H9 (cell line): Measurements from ENCODE around the gene MED20. TPM values are rescaled to one million over a fixed set of nuclear protein-coding genes. Genes with fewer than 3 reads are reported as not detected.

Source experiments
- DNase-seq: peaks from one replicate; pipeline ENCODE4 v3.0.0-alpha.2; 2017
- H2AFZ ChIP-seq: one replicate; pipeline ENCODE4 v1.6.1; 2013; ENCODE audit warnings: mild to moderate bottlenecking, low read length, control low read depth, moderate library complexity
- H2AK5ac ChIP-seq: 2 replicates; pipeline ENCODE4 v1.6.1; 2013; ENCODE audit warnings: low read length, control low read depth, mixed read lengths; ENCODE audit not compliant: insufficient read length
- H2BK120ac ChIP-seq: one replicate; pipeline ENCODE4 v1.6.1; 2013; ENCODE audit warnings: low read depth, mild to moderate bottlenecking, low read length, control low read depth, inconsistent platforms; ENCODE audit not compliant: poor library complexity, severe bottlenecking
- H2BK12ac ChIP-seq: 2 replicates; pipeline ENCODE4 v1.6.1; 2013; ENCODE audit warnings: low read length, control low read depth, mixed read lengths, low read depth; ENCODE audit not compliant: insufficient read length
- H2BK15ac ChIP-seq: 2 replicates; pipeline ENCODE4 v1.6.1; 2013; ENCODE audit warnings: low read depth, low read length, control low read depth
- H2BK20ac ChIP-seq: one replicate; pipeline ENCODE4 v1.6.1; 2013; ENCODE audit warnings: low read depth, mild to moderate bottlenecking, low read length, control low read depth, inconsistent platforms; ENCODE audit not compliant: poor library complexity, severe bottlenecking
- H2BK5ac ChIP-seq: 2 replicates; pipeline ENCODE4 v1.6.1; 2013; ENCODE audit warnings: low read length, control low read depth, mixed read lengths; ENCODE audit not compliant: insufficient read length
- H3K14ac ChIP-seq: 2 replicates; pipeline ENCODE4 v1.6.1; 2013; ENCODE audit warnings: low read length, control low read depth; ENCODE audit not compliant: insufficient read depth
- H3K18ac ChIP-seq: 2 replicates; pipeline ENCODE4 v1.6.1; 2013; ENCODE audit warnings: low read depth, mild to moderate bottlenecking, mixed read lengths, low read length, control low read depth; ENCODE audit not compliant: insufficient read length
- H3K23ac ChIP-seq: 2 replicates; pipeline ENCODE4 v1.6.1; 2013; ENCODE audit warnings: low read length, control low read depth, mixed read lengths, low read depth; ENCODE audit not compliant: insufficient read length
- H3K23me2 ChIP-seq: 2 replicates; pipeline ENCODE4 v1.6.1; 2013; ENCODE audit warnings: low read depth, mild to moderate bottlenecking, mixed read lengths, low read length, control low read depth; ENCODE audit not compliant: insufficient read length, poor library complexity, severe bottlenecking
- H3K27ac ChIP-seq: 2 replicates; pipeline ENCODE4 v1.5.1; 2013; ENCODE audit warnings: low read length, control low read depth, mixed read lengths, low read depth; ENCODE audit not compliant: insufficient read length
- H3K27me3 ChIP-seq: 2 replicates; pipeline ENCODE4 v1.6.1; 2013; ENCODE audit warnings: low read length, control low read depth, inconsistent platforms; ENCODE audit not compliant: insufficient read depth
- H3K4ac ChIP-seq: 2 replicates; pipeline ENCODE4 v1.6.1; 2013; ENCODE audit warnings: low read depth, mild to moderate bottlenecking, control low read depth, inconsistent platforms, low read length, moderate library complexity
- H3K4me1 ChIP-seq: 2 replicates; pipeline ENCODE4 v1.6.1; 2013; ENCODE audit warnings: low read length, control low read depth, inconsistent platforms; ENCODE audit not compliant: insufficient read depth
- H3K4me2 ChIP-seq: 2 replicates; pipeline ENCODE4 v1.6.1; 2013; ENCODE audit warnings: low read length, control low read depth, mixed read lengths; ENCODE audit not compliant: insufficient read length, insufficient read depth
- H3K56ac ChIP-seq: 2 replicates; pipeline ENCODE4 v1.6.1; 2013; ENCODE audit warnings: low read depth, mild to moderate bottlenecking, mixed read lengths, low read length, control low read depth; ENCODE audit not compliant: insufficient read length
- H3K79me1 ChIP-seq: 2 replicates; pipeline ENCODE4 v1.6.1; 2013; ENCODE audit warnings: low read depth, mild to moderate bottlenecking, moderate library complexity, low read length, control low read depth, inconsistent platforms; ENCODE audit not compliant: insufficient read depth, poor library complexity, severe bottlenecking
- H3K79me2 ChIP-seq: 2 replicates; pipeline ENCODE4 v1.6.1; 2013; ENCODE audit warnings: low read length, control low read depth, inconsistent platforms; ENCODE audit not compliant: insufficient read depth
- H3K9ac ChIP-seq: 2 replicates; pipeline ENCODE4 v1.6.1; 2013; ENCODE audit warnings: low read length, control low read depth, mixed read lengths; ENCODE audit not compliant: insufficient read length; ENCODE audit errors: extremely low read depth
- H3K9me3 ChIP-seq: one replicate; pipeline ENCODE4 v1.6.1; 2013; ENCODE audit warnings: low read depth, low read length, inconsistent platforms; ENCODE audit not compliant: control insufficient read depth
- H3T11ph ChIP-seq: one replicate; pipeline ENCODE4 v1.6.1; 2013; ENCODE audit warnings: mild to moderate bottlenecking, low read length, control low read depth, inconsistent platforms
- H4K20me1 ChIP-seq: one replicate; pipeline ENCODE4 v1.6.1; 2013; ENCODE audit not compliant: control insufficient read depth, insufficient read length, insufficient read depth
- H4K5ac ChIP-seq: 2 replicates; pipeline ENCODE4 v1.6.1; 2013; ENCODE audit warnings: low read depth, mild to moderate bottlenecking, mixed read lengths, low read length, control low read depth; ENCODE audit not compliant: insufficient read length
- H4K8ac ChIP-seq: replicated peaks from 2 replicates; pipeline ENCODE4 v1.6.1; 2013; ENCODE audit warnings: low read length, control low read depth, mixed read lengths, low read depth; ENCODE audit not compliant: insufficient read length
- H4K91ac ChIP-seq: 2 replicates; pipeline ENCODE4 v1.6.1; 2013; ENCODE audit warnings: low read depth, mild to moderate bottlenecking, moderate library complexity, mixed read lengths, low read length, control low read depth; ENCODE audit not compliant: insufficient read length
- H3K27ac Mint-ChIP-seq, 3 experiments: 2 replicates in 2 of 3; 3 replicates in 1 of 3; pipeline ENCODE4 v1.8.0; 2020 to 2021; ENCODE audit warnings: mixed read lengths in 3 of 3, mild to moderate bottlenecking in 1 of 3, moderate library complexity in 1 of 3
- H3K27me3 Mint-ChIP-seq: 2 replicates; pipeline ENCODE4 v1.8.0; 2021; ENCODE audit warnings: low read depth, mild to moderate bottlenecking, moderate library complexity, mixed read lengths
- H3K36me3 Mint-ChIP-seq, 3 experiments: 2 replicates in 2 of 3; 3 replicates in 1 of 3; pipeline ENCODE4 v1.8.0; 2020 to 2021; ENCODE audit warnings: low read depth in 3 of 3, mixed read lengths in 3 of 3; ENCODE audit not compliant: insufficient read depth in 1 of 3
- H3K4me1 Mint-ChIP-seq, 2 experiments: 2 replicates each; pipeline ENCODE4 v1.8.0; 2020; ENCODE audit warnings: mixed read lengths in 2 of 2
- H3K4me3 Mint-ChIP-seq, 2 experiments: 2 replicates in 1 of 2; 3 replicates in 1 of 2; pipeline ENCODE4 v1.8.0; 2020 to 2021; ENCODE audit warnings: mild to moderate bottlenecking in 2 of 2, mixed read lengths in 2 of 2, moderate library complexity in 1 of 2
- H3K9me3 Mint-ChIP-seq, 2 experiments: 2 replicates in 1 of 2; 3 replicates in 1 of 2; pipeline ENCODE4 v1.8.0; 2020; ENCODE audit warnings: mild to moderate bottlenecking in 2 of 2, mixed read lengths in 2 of 2, moderate library complexity in 1 of 2
- WGBS: extraction: QIAGEN DNeasy Blood & Tissue Kit; methylation state at CpG from one replicate; pipeline ENCODE4 v1.1.7; 2013; ENCODE audit warnings: missing lambda C conversion rate, low lambda C conversion rate, mixed read lengths; ENCODE audit not compliant: insufficient read length; ENCODE audit errors: extremely low coverage; 5-methylcytosine and 5-hydroxymethylcytosine counted together
- total RNA-seq: library from RNA; stranded (reverse); gene quantifications from 2 replicates; pipeline ENCODE4 v1.2.1, GENCODE V29; 2021
- TF ChIP-seq, protein P1 (sequence below): fragments of 200-600 bp; sonication (generic); conservative IDR thresholded peaks from 3 replicates; pipeline ENCODE4 v1.8.0; 2021; ENCODE audit warnings: antibody characterized with exemption, mild to moderate bottlenecking

MED20 gene
- total RNA-seq, 1 experiment from 2014 or later = 28.9 TPM

GRCh38 chr6:41877051-41877680 lies 43.8 kb downstream of the MED20 start:
- no peak overlapping the region for H3K27ac ChIP-seq
- H4K8ac ChIP-seq = no peak overlapping the region
- no peak overlapping the region for H3K9ac ChIP-seq
- H3K9me3 ChIP-seq = no peaks in the 10 kb centered on the region
- H3K27me3 Mint-ChIP-seq = no peaks in the 10 kb centered on the region
- H3K4ac ChIP-seq = no peak overlapping the region
- H3K4me2 ChIP-seq = no peak overlapping the region
- no peak overlapping the region for H2BK12ac ChIP-seq
- H4K20me1 ChIP-seq = no peaks in the 10 kb centered on the region
- no peak overlapping the region for H2AFZ ChIP-seq
- TF ChIP-seq, protein P1, sequence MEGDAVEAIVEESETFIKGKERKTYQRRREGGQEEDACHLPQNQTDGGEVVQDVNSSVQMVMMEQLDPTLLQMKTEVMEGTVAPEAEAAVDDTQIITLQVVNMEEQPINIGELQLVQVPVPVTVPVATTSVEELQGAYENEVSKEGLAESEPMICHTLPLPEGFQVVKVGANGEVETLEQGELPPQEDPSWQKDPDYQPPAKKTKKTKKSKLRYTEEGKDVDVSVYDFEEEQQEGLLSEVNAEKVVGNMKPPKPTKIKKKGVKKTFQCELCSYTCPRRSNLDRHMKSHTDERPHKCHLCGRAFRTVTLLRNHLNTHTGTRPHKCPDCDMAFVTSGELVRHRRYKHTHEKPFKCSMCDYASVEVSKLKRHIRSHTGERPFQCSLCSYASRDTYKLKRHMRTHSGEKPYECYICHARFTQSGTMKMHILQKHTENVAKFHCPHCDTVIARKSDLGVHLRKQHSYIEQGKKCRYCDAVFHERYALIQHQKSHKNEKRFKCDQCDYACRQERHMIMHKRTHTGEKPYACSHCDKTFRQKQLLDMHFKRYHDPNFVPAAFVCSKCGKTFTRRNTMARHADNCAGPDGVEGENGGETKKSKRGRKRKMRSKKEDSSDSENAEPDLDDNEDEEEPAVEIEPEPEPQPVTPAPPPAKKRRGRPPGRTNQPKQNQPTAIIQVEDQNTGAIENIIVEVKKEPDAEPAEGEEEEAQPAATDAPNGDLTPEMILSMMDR = no peak
- no peak overlapping the region for H3K18ac ChIP-seq
- no peak for DNase-seq
- no peak overlapping the region for H4K91ac ChIP-seq
- no peak overlapping the region for H2BK5ac ChIP-seq
- no peak overlapping the region for H4K5ac ChIP-seq
- H2BK120ac ChIP-seq = no peak overlapping the region
- H2BK20ac ChIP-seq = no peak overlapping the region
- H2AK5ac ChIP-seq = no peak overlapping the region
- H3K79me1 ChIP-seq = peaks cover 3% of the 10 kb centered on the region
- peaks cover 8 to 16% of the 10 kb centered on the region in 2 experiments for H3K4me1 Mint-ChIP-seq
- no peak overlapping the region for H3K4me3 Mint-ChIP-seq
- H3K14ac ChIP-seq = no peak overlapping the region
- H3T11ph ChIP-seq = no peak overlapping the region
- H2BK15ac ChIP-seq = no peak overlapping the region
- H3K4me1 ChIP-seq = no peaks in the 10 kb centered on the region
- H3K79me2 ChIP-seq = no peaks in the 10 kb centered on the region
- H3K56ac ChIP-seq = no peak overlapping the region
- H3K36me3 Mint-ChIP-seq = no peaks in the 10 kb centered on the region; a peak in 1 of 7 replicates
- no peak overlapping the region for H3K23ac ChIP-seq
- no CpG with 5 or more reads among the region's 2 CpGs for WGBS
- H3K23me2 ChIP-seq = no peaks in the 10 kb centered on the region
- H3K9me3 Mint-ChIP-seq = no peaks in the 10 kb centered on the region
- no peaks in the 10 kb centered on the region for H3K27me3 ChIP-seq
- H3K27ac Mint-ChIP-seq = no peak overlapping the region; a peak in 1 of 7 replicates
